Measurements from ENCODE around the gene TNRC6C. TPM values are rescaled to one million over a fixed set of nuclear protein-coding genes. Genes with fewer than 3 reads are reported as not detected.

Gene TNRC6C
- total RNA-seq, 1 donor from 2014 or later, result 22.4 TPM

- Histone ChIP-seq H3K36me3 (peaks cover 26% of the 10 kb centered on the region), H3K9me3 (no peaks in the 10 kb centered on the region), H3K27ac (no peak overlapping the region), H3K4me1 (peaks cover 4% of the 10 kb centered on the region), H3K4me3 (no peak overlapping the region), H3K27me3 (ENCODE audit: low read depth) (no peaks in the 10 kb centered on the region)
- DNase-seq (no peak), ATAC-seq (no peak)
- intact Hi-C loops (cut with DNase I), result no loop called here
- TF ChIP-seq, protein P1, sequence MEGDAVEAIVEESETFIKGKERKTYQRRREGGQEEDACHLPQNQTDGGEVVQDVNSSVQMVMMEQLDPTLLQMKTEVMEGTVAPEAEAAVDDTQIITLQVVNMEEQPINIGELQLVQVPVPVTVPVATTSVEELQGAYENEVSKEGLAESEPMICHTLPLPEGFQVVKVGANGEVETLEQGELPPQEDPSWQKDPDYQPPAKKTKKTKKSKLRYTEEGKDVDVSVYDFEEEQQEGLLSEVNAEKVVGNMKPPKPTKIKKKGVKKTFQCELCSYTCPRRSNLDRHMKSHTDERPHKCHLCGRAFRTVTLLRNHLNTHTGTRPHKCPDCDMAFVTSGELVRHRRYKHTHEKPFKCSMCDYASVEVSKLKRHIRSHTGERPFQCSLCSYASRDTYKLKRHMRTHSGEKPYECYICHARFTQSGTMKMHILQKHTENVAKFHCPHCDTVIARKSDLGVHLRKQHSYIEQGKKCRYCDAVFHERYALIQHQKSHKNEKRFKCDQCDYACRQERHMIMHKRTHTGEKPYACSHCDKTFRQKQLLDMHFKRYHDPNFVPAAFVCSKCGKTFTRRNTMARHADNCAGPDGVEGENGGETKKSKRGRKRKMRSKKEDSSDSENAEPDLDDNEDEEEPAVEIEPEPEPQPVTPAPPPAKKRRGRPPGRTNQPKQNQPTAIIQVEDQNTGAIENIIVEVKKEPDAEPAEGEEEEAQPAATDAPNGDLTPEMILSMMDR (IDR thresholded peaks at IDR 0.05), result no peak
Measured at GRCh38 chr17:78031435-78031834, 72.9 kb downstream of the TNRC6C start.

DNA sequence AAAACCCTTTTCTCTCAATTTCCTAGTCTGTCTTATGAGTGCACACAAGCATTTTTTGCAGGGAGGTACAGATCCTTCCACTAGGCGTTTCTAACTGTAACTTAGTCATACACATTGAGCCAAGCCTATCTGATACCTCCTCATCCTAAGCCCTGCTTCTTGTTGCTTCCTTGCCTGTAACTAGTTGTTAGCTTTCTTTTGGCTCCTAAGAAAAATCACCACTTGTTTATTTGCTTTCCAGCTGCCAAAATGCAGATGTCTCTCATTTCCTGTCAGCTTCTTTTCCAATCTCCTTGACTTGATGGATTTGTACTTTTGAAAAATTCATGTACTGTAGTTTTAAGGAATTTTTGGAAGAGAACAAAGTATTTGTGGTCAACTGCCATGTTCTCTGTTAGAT, 73.7 kb downstream of the TNRC6C start:
- intact Hi-C loops (cut with DNase I), result no loop called here
- Histone ChIP-seq H3K9me3 (no peaks in the 10 kb centered on the region), H3K36me3 (peaks cover 26% of the 10 kb centered on the region), H3K27me3 (ENCODE audit: low read depth) (no peaks in the 10 kb centered on the region), H3K4me3 (no peak overlapping the region), H3K27ac (no peak overlapping the region), H3K4me1 (peaks cover 4% of the 10 kb centered on the region)
- DNase-seq, result no peak
- ATAC-seq, result no peak
- TF ChIP-seq, protein P1 (IDR thresholded peaks at IDR 0.05), result no peak

DNA sequence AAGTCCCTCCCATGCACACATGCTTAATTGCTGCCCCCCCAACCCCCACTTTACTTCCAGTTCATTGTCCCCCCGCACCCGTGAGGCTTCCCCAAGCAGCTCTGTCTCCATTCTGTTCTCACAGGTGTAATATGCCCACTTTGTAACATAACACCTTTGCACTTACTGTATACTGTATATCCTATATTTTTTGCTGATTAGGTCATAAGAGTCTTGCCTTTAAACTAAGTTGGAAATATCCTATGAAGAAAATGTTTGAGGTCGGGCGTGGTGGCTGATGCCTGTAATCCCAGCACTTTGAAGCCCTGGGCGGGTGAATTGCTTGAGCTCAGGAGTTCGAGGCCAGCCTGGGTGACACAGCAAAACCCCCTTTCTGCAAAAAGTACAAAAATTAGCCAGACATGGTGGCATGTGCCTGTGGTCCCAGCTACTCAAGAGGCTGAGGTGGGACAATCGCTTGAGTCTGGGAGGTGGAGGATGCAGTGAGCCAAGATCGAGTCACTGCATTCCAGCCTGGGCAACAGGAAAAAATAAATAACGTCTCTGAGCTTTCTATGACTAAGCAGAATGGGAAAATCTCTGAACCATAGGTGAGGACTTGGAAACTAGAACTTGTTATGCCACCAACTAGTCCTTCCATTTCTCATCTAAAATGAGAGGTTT, 76.1 kb downstream of the TNRC6C start:
- intact Hi-C loops (cut with DNase I), result no loop called here
- Histone ChIP-seq H3K9me3 (no peaks in the 10 kb centered on the region), H3K4me3 (no peak overlapping the region), H3K4me1 (peaks cover 7% of the 10 kb centered on the region), H3K27ac (no peak overlapping the region), H3K36me3 (peaks cover 26% of the 10 kb centered on the region), H3K27me3 (ENCODE audit: low read depth) (no peaks in the 10 kb centered on the region)
- TF ChIP-seq, protein P1 (IDR thresholded peaks at IDR 0.05), result no peak
- ATAC-seq, result no peak
- DNase-seq, result no peak

- ATAC-seq (no peak), DNase-seq (no peak)
- intact Hi-C loops (cut with DNase I), result no loop called here
- H3K9me3 ChIP-seq, result no peaks in the 10 kb centered on the region
- no peaks in the 10 kb centered on the region for H3K27me3 ChIP-seq (ENCODE audit: low read depth)
- peaks cover 18% of the 10 kb centered on the region for H3K36me3 ChIP-seq
- no peak overlapping the region for H3K27ac ChIP-seq
- TF ChIP-seq, protein P1 (IDR thresholded peaks at IDR 0.05), result no peak
- H3K4me1 ChIP-seq, result peaks cover 25% of the 10 kb centered on the region
- no peak overlapping the region for H3K4me3 ChIP-seq
Measured at GRCh38 chr17:78037280-78037679, 78.8 kb downstream of the TNRC6C start.

DNA sequence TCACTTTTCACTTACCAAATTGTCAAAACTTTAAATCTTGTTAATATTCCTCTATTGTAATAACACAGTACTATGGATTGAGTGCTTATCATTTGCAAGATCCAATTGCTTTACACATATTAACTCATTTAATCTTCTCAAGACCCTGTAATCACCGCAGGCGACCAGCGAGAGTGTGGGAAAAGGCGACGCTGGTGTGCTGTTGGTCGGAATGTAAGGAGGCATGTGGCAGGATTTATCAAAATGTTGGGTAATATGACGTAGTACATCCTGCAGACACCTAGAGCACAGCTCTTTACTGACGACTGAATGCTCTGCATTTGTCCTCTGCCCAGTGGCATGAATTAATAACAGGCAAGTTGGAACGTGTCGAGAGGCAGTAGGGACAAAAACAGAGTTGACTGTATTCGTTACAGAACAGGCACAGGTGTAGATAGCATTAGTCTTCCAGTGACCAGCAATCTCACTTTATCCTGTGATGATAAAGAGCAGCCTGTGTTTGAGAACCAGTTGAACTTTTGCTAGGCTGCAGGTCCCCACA, 80.3 kb downstream of the TNRC6C start:
- ATAC-seq, result no peak
- Histone ChIP-seq H3K27me3 (ENCODE audit: low read depth) (no peaks in the 10 kb centered on the region), H3K4me1 (peaks cover 23% of the 10 kb centered on the region), H3K4me3 (no peak overlapping the region), H3K36me3 (peaks cover 13% of the 10 kb centered on the region), H3K9me3 (no peaks in the 10 kb centered on the region), H3K27ac (no peak overlapping the region)
- TF ChIP-seq, protein P1 (IDR thresholded peaks at IDR 0.05), result no peak
- intact Hi-C loops (cut with DNase I), result no loop called here
- DNase-seq, result no peak
